Adipose tissue (tissue), 3 donors: ENCODE data around the gene TYSND1. TPM values are rescaled to one million over a fixed set of nuclear protein-coding genes. Genes with fewer than 3 reads are reported as not detected.

ENCODE experiments used
- H3K27ac ChIP-seq: one replicate; pipeline ENCODE4 v1.5.1; 2013; ENCODE audit warnings: low read depth, low read length
- WGBS, 3 donors: extraction: QIAGEN DNeasy Blood & Tissue Kit; methylation state at CpG; one replicate each; pipeline ENCODE4 v1.1.7; 2013; 5-methylcytosine and 5-hydroxymethylcytosine counted together
- polyA plus RNA-seq, 3 donors: library from polyadenylated mRNA; stranded (reverse); fragments of 200-250 nt; gene quantifications; one replicate each; pipeline ENCODE4 v1.2.3, GENCODE V29; 2013
- donor health status: healthy with polysubstance abuse.
- donor health status: Bipolar disorder and iron deficiency.
- donor health status: healthy.

TYSND1 gene
- polyA plus RNA-seq, 3 donors: 8.0 to 14.9 (median 9.6) TPM

- no peak overlapping the region for H3K27ac ChIP-seq
- 85 to 90% (median 86%) methylated on average over 9 of the region's 9 CpGs for WGBS, 3 donors
These were observed 53.1 kb downstream of the TYSND1 start for GRCh38 chr10:70093335-70093944.

- 91 to 95% (median 91%) methylated on average over 7 of the region's 7 CpGs for WGBS, 3 donors
- H3K27ac ChIP-seq: no peak overlapping the region
These were observed 54.1 kb downstream of the TYSND1 start for GRCh38 chr10:70092389-70092718.

- H3K27ac ChIP-seq: no peak overlapping the region
- WGBS, 3 donors: 87 to 99% (median 94%) methylated on average over 5 of the region's 5 CpGs
These were observed 55.5 kb downstream of the TYSND1 start for GRCh38 chr10:70090951-70091350.

GRCh38 chr10:70090013-70090412, 56.5 kb downstream of the TYSND1 start:
- H3K27ac ChIP-seq: no peak overlapping the region
- 97 to 99% (median 97%) methylated on average over 8 of the region's 8 CpGs for WGBS, 3 donors

GRCh38 chr10:70088308-70088698, 58.2 kb downstream of the TYSND1 start:
- 80 to 85% (median 80%) methylated on average over 3 of the region's 3 CpGs for WGBS, 3 donors
- H3K27ac ChIP-seq: no peak overlapping the region

Other genes starting within 250 kb of the TYSND1 start
- gene MACROH2A2, start 93.9 kb downstream of the TYSND1 start, polyA plus RNA-seq: 1 to 10 TPM; 4.5 to 6.7 (median 6.2) TPM
- 10 to 100 TPM; 12.3 to 88.0 (median 24.6) TPM for gene AIFM2, start 13.9 kb downstream of the TYSND1 start, polyA plus RNA-seq
- gene SAR1A, start 23.8 kb upstream of the TYSND1 start, polyA plus RNA-seq: 10 to 100 TPM; 22.8 to 84.3 (median 81.8) TPM
- gene PPA1, start 86.7 kb upstream of the TYSND1 start, polyA plus RNA-seq: 100 to 1,000 TPM; 161 to 202 (median 199) TPM
- gene NPFFR1, start 137.3 kb upstream of the TYSND1 start, polyA plus RNA-seq: under 1 TPM; under 0.01 to 0.11 (median 0.01) TPM
- gene LRRC20, start 235.9 kb upstream of the TYSND1 start, polyA plus RNA-seq: 1 to 10 TPM; 2.1 to 4.0 (median 3.5) TPM